Endodermal cell (in vitro differentiated cells): ENCODE measurements around the gene SPECC1. TPM values are rescaled to one million over a fixed set of nuclear protein-coding genes. Genes with fewer than 3 reads are reported as not detected.

Experiments
- DNase-seq: peaks from one replicate; pipeline ENCODE4 v3.0.0-alpha.2; 2017
- H3K27ac ChIP-seq: 2 replicates; pipeline ENCODE4 v1.5.1; 2013; ENCODE audit warnings: mild to moderate bottlenecking, low read depth, low read length, moderate library complexity
- H3K27me3 ChIP-seq: 2 replicates; pipeline ENCODE4 v1.6.1; 2013; ENCODE audit warnings: mild to moderate bottlenecking, low read length, moderate library complexity; ENCODE audit not compliant: insufficient read depth, control insufficient read depth, poor library complexity, severe bottlenecking
- H3K36me3 ChIP-seq: 2 replicates; pipeline ENCODE4 v1.7.0; 2013; ENCODE audit warnings: mild to moderate bottlenecking, low read length, moderate library complexity; ENCODE audit not compliant: control insufficient read depth, insufficient read depth
- H3K4me1 ChIP-seq: one replicate; pipeline ENCODE4 v1.7.0; 2013; ENCODE audit warnings: low read length; ENCODE audit not compliant: control insufficient read depth, insufficient read depth
- H3K4me3 ChIP-seq: 2 replicates; pipeline ENCODE4 v1.5.1; 2013; ENCODE audit warnings: mild to moderate bottlenecking, low read length, moderate library complexity
- H3K9ac ChIP-seq: 2 replicates; pipeline ENCODE4 v1.6.1; 2013; ENCODE audit warnings: mild to moderate bottlenecking, low read length, moderate library complexity; ENCODE audit not compliant: poor library complexity, severe bottlenecking; ENCODE audit errors: extremely low read depth
- H3K9me3 ChIP-seq: 2 replicates; pipeline ENCODE4 v1.6.1; 2013; ENCODE audit warnings: mild to moderate bottlenecking, low read length, moderate library complexity; ENCODE audit not compliant: control insufficient read depth
- H3K27ac Mint-ChIP-seq: 2 replicates; pipeline ENCODE4 v1.8.0; 2020; ENCODE audit warnings: mixed read lengths
- H3K27me3 Mint-ChIP-seq: 2 replicates; pipeline ENCODE4 v1.8.0; 2021; ENCODE audit warnings: mild to moderate bottlenecking, mixed read lengths; ENCODE audit not compliant: insufficient read depth
- H3K36me3 Mint-ChIP-seq: 2 replicates; pipeline ENCODE4 v1.8.0; 2020; ENCODE audit warnings: low read depth, mixed read lengths
- H3K4me1 Mint-ChIP-seq: 2 replicates; pipeline ENCODE4 v1.8.0; 2020; ENCODE audit warnings: mixed read lengths
- H3K4me3 Mint-ChIP-seq: 2 replicates; pipeline ENCODE4 v1.8.0; 2020; ENCODE audit warnings: mild to moderate bottlenecking, moderate library complexity, mixed read lengths
- H3K9me3 Mint-ChIP-seq: 2 replicates; pipeline ENCODE4 v1.8.0; 2020; ENCODE audit warnings: mild to moderate bottlenecking, mixed read lengths
- CTCF ChIP-seq: fragments of 200-600 bp; sonication (generic); conservative IDR thresholded peaks from 2 replicates; pipeline ENCODE4 v1.5.0; 2021; ENCODE audit warnings: antibody characterized with exemption, mild to moderate bottlenecking
- WGBS, 2 experiments: methylation state at CpG; one replicate each; pipeline versions ENCODE4 v1.1.5 to v1.1.7; 2013; ENCODE audit warnings: missing lambda C conversion rate in 2 of 2, mixed read lengths in 1 of 2; ENCODE audit not compliant: insufficient coverage in 1 of 2, insufficient read length in 1 of 2; 5-methylcytosine and 5-hydroxymethylcytosine counted together
- total RNA-seq, 2 donors: library from RNA; stranded (reverse); fragmentation: NEBNext Ultra II Directional in 1 of 2; extraction: Animal tissue kit (Norgen Biotek cat#: 25700) in 1 of 2; gene quantifications; 2 replicates in 1 of 2; 3 replicates in 1 of 2; pipeline ENCODE4 v1.2.1, GENCODE V29; 2021

SPECC1 gene
- total RNA-seq, 2 donors from 2014 or later = 48.7 to 60.6 TPM

DNA sequence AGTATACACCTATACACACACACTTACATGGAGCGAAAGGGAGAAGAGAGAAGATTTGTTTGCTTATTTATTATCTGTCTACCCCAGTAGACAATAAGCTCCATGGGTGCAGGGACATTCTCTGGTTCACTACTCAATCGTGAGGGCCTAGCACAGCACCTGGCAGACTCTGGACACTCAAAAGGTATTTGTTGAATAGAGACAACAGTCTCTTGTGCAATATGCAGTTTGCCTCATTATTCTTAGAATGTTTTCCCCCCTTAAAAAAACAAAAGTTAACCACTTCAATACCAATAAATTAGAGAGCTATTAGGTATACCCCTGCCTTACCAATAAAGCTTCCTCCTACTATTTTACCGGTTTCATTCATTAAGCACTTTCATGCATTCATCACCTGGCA is 33.6 kb upstream of the SPECC1 start:
- Histone ChIP-seq H3K4me1 (peaks cover 3% of the 10 kb centered on the region), H3K27me3 (no peaks in the 10 kb centered on the region), H3K9ac (no peak overlapping the region), H3K36me3 (peaks cover 38% of the 10 kb centered on the region), H3K27ac (no peak overlapping the region), H3K4me3 (peak overlapping the region; percentile 58), H3K9me3 (peaks cover 10% of the 10 kb centered on the region)
- Mint-ChIP-seq H3K9me3 (no peaks in the 10 kb centered on the region), H3K4me1 (peaks cover 3% of the 10 kb centered on the region), H3K36me3 (peaks cover 30% of the 10 kb centered on the region), H3K4me3 (peak overlapping the region; percentile 87), H3K27ac (peak overlapping the region; percentile 44), H3K27me3 (no peaks in the 10 kb centered on the region)
- no peak for TF ChIP-seq CTCF
- DNase-seq = no peak
- 96 to 100% methylated on average over 1 to 3 of the region's 3 CpGs for WGBS, 2 experiments

DNA sequence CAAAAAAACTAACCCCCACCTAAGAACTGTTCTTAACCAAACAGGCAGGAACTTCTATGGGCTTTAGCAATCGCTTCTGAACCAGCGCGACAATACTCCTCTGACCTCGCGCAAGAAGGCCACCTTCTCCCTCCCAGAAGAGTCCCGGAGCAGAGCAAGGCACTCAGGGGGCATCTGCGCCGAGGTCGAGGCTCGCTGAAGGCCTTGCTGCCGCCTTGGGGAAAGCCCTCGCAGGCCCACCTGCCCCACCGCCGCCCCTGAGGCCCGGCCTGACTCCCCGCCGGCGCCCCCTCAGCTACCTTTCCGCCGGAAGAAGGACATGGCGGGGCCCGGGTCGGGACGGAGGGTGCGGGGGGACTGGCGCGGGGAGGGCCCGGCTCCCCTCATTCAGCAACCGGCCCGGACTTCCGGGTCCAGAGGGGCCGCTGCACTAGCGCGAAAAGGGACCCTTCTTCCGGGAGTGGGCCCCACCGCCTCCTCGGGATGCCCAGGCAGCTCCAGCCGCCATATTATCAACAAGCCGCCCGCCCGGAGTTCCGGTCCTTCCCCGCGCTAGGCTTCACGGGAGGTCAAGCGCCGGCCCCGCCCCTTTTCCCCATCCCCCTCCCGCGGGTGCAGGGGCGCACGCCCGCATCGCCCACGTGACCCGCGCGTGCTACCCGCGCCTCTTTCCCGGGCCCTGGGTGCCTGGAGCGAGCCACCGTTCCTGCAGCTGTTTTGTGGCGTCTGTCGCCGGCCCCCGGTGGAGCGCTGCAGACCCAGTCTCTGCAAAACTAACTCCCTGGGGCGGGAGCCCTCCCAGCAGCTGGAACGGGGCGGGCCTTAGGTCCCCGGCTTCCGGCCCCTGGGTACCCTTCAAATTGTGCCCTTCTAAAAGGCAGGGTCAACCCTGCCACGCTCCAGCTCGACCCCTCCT is 31.6 kb upstream of the SPECC1 start, which contains the start of gene AKAP10:
Gene AKAP10, minus strand, starts transcription at position 536 of the 916 bp plus-strand sequence. Its CDS starts 149 bp downstream, at position 387.
- peaks cover 10% of the 10 kb centered on the region for H3K9me3 ChIP-seq
- H3K4me3 ChIP-seq = peak within 1 kb of the TSS; percentile 99
- 0 to 1% methylated on average over 40 to 75 of the region's 75 CpGs for WGBS, 2 experiments
- peak within 1 kb of the TSS; percentile 96 for H3K27ac Mint-ChIP-seq
- H3K36me3 Mint-ChIP-seq = peaks cover 20% of the 10 kb centered on the region
- H3K9me3 Mint-ChIP-seq = no peaks in the 10 kb centered on the region
- peak; percentile 99 for DNase-seq
- peak within 1 kb of the TSS; percentile 87 for H3K4me3 Mint-ChIP-seq
- H3K36me3 ChIP-seq = peaks cover 28% of the 10 kb centered on the region
- H3K27me3 ChIP-seq = no peaks in the 10 kb centered on the region
- peak within 1 kb of the TSS; percentile 70 for H3K27ac ChIP-seq
- peak within 1 kb of the TSS; percentile 87 for H3K9ac ChIP-seq
- H3K4me1 ChIP-seq = peaks cover 3% of the 10 kb centered on the region
- H3K27me3 Mint-ChIP-seq = no peaks in the 10 kb centered on the region
- TF ChIP-seq CTCF = no peak
- H3K4me1 Mint-ChIP-seq = peaks cover 3% of the 10 kb centered on the region

DNA sequence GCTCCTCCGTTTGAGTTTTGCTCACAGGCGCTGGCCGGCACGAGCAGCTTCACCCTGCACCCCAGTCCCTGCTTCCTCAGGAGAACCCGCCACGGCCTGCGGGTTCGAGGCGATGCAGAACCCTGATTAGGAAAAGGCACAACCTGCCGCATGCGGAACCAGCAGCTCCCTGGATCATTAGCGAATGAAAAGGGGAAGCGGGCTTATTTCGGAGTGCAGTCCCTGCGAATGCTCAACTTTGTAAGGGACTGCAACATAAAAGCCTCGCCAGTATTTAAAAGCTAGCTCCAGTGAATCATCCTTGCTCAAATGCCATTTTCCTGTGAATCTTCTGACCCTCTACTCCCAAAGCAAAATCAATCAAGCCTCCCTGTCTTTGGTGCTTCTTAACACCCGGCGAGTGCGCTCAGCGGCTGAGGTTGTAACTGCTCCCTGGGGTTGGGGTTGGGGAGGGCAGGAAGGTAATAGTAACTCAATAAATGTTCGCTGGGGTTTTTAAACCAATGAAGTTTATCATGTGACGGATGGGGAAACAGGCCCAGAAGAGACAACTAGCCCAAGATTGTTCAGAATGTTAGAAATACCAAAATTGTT is 30.9 kb upstream of the SPECC1 start:
- H3K4me3 Mint-ChIP-seq = peak overlapping the region; percentile 87
- H3K36me3 Mint-ChIP-seq = peaks cover 13% of the 10 kb centered on the region
- Histone ChIP-seq H3K9ac (no peak overlapping the region), H3K9me3 (peaks cover 10% of the 10 kb centered on the region), H3K27ac (peak overlapping the region; percentile 66), H3K36me3 (peaks cover 25% of the 10 kb centered on the region), H3K27me3 (no peaks in the 10 kb centered on the region), H3K4me1 (peaks cover 3% of the 10 kb centered on the region), H3K4me3 (peak overlapping the region; percentile 99)
- peaks cover 3% of the 10 kb centered on the region for H3K4me1 Mint-ChIP-seq
- peak; percentile 84 for DNase-seq
- no peaks in the 10 kb centered on the region for H3K9me3 Mint-ChIP-seq
- WGBS, 2 experiments = 74 to 83% methylated on average over 14 to 22 of the region's 22 CpGs
- TF ChIP-seq CTCF = no peak
- H3K27me3 Mint-ChIP-seq = no peaks in the 10 kb centered on the region
- H3K27ac Mint-ChIP-seq = peak overlapping the region; percentile 96
